NCI-H1694 treated with DMSO at 0.1 percent for 48 hours (cell line): Measurements from ENCODE around the gene OR10A2.
"Not testable (repeated sequence)": the region's sequence is repeated elsewhere in the genome, so short reads cannot be mapped to it uniquely, and the experiment has no call there.

Source experiments
- DNase-seq: peaks from one replicate; lab custom pipeline; 2025; lab: John Stamatoyannopoulos, UW

Gene OR10A2

GRCh38 chr11:6887711-6888110 is 24.9 kb downstream of the OR10A2 start:
- DNase-seq: not testable (repeated sequence)

DNA sequence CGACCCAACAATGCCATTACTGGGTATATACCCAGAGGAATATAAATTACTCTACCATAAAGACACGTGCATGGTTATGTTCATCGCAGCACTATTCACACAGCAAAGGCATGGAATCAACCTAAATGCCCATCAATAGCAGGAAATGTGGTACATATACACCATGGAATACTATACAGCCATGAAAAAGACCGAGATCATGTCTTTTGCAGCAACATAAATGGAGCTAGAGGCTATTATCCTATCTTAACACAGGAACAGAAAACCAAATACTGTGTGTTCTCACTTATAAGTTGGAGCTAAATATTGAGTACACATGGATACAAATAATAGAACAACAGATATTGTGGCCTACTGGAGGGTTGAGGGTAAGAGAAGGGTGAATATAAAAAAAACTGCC is 26.0 kb downstream of the OR10A2 start:
- DNase-seq: no peak

- DNase-seq: no peak
Observed at GRCh38 chr11:6889835-6890234, 27.0 kb downstream of the OR10A2 start.

GRCh38 chr11:6892400-6892799 is 29.5 kb downstream of the OR10A2 start, which contains the start of gene OR2D2:
Gene OR2D2, minus strand, starts transcription at chr11:6892500. Its CDS starts 0 bp downstream, at chr11:6892500.
- no peak for DNase-seq

- no peak for DNase-seq
Observed at GRCh38 chr11:6894097-6894496, 31.2 kb downstream of the OR10A2 start.

DNA sequence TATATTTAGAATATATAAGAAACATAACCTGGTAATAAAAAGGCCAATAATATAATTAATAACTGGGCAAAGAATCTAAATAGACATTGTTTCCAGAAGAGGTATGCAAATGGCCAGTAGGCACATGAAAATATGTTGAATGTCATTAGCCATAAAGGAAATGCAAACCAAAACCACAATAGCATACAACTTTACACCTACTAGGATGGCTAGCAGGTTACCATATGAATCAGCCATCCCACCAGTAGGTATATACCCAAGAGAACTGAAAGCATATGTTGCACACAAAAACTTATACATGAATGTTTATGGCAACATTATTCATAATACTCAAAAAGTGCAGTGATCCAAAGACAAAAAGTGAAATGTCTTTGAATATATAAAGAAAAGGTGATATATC is 32.2 kb downstream of the OR10A2 start:
- no peak for DNase-seq

DNA sequence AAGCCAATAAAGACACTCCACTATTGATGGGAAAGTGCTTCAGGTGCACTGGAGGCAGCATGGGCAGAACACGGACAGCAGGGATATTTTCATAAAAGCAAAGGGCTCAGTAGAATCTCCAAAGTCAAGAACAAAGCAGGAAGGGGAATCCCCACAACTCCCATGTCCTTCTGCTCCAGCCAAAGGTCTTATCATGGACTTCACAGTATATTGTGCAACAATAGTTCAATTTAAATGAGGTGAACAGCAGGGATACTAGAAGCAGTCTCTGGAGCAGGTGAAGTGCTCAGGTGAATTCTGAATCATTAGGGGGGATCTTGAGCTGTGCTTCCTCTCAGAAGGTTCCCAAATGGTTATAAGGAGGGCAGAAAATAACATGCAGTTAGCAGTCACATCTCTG is 36.1 kb downstream of the OR10A2 start:
- DNase-seq: no peak

DNA sequence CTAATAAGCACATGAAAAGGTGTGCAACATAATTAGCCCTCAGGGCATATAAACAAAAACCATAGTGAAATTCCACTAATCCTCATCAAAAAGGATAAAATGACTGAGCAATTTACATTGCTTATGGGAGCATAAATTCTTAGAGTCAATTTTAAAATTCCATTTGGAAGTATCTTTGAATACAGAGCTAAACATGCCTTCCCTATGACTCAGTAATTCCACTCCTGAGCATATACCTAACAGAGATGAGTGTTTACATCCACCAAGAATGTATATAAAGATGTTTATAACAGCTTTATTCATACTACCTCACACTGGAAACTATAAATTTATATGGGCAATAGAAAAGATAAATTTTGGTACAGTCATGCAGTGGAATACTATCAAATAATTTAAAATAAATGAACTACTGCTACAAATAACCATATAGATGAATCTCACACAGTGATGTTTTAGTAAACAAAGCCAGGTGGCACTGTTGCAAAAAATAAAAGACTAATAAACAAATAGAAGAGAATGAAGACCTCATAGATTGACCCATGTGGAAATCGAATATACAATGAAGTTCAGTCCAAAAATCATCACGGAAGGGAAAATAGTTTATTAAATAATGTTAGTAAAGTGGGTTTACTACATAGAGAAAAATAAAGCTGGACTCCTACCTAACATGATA is 37.6 kb downstream of the OR10A2 start:
- DNase-seq: no peak

- not testable (repeated sequence) for DNase-seq
Observed at GRCh38 chr11:6904804-6905203, 41.9 kb downstream of the OR10A2 start.

GRCh38 chr11:6911378-6911777 is 48.5 kb downstream of the OR10A2 start:
- DNase-seq: no peak

DNA sequence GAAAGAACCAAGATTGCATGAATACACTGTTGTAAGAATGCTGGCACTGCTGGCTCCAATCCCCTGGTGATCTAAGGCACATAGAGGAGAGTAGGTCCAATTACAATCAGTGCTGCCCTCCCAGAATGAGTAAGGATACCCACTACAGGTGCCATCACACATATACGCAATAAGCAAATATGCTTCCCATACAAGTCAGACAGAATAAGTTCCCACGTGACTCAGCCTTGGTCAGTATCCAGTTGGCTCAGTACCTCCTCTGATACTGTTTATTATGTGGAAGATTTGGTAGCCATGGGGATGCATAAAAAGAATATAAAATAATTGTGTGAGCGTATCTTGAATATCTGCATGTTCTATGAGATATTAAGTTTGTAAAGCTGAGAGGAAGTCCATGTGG is 49.1 kb downstream of the OR10A2 start:
- no peak for DNase-seq

- no peak for DNase-seq
Observed at GRCh38 chr11:6919698-6920097, 56.8 kb downstream of the OR10A2 start.

DNA sequence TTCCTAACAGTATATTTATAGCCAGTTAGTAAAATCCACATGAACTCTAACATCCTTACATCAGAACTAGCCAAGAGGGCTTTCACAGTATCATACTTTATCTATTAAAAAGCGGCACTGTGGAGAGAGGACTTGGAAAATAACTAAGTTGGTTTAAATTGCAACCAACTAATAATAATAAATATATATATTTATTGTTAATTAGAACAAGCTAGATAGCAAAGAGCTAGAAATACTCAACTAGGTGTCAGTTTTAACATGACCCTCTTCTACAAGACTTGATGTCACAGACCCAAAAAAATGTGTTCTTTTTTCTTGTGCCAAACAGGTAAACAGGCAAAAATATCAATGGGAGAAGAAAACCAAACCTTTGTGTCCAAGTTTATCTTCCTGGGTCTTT is 57.8 kb downstream of the OR10A2 start, which contains the start of gene OR2D3:
Gene OR2D3, plus strand, starts transcription at position 301 of the 400 bp plus-strand sequence. Its CDS starts 0 bp downstream, at position 301.
- DNase-seq: no peak
